SK-N-SH treated with all-trans-retinoic acid at 6 μM for 48 hours (cell line): ENCODE measurements around the gene ABCA12.

ENCODE experiments used
- GLIS3 ChIP-seq: fragments of 250-450 bp; sonication (Bioruptor Pico); IDR thresholded peaks from 2 replicates; pipeline ENCODE4 v1.5.0; 2020; ENCODE audit warnings: mild to moderate bottlenecking, moderate library complexity
- ISL1 ChIP-seq: fragments of 250-450 bp; sonication (Bioruptor Pico); IDR thresholded peaks from 2 replicates; pipeline ENCODE4 v2.1.2; 2022; ENCODE audit warnings: mild to moderate bottlenecking, moderate library complexity
- POU6F1 ChIP-seq: fragments of 250-450 bp; sonication (Bioruptor Pico); IDR thresholded peaks from 2 replicates; pipeline ENCODE4 v1.8.0; 2021; ENCODE audit warnings: low read depth, mild to moderate bottlenecking, moderate library complexity, borderline replicate concordance
- SNAI2 ChIP-seq: fragments of 250-450 bp; sonication (Bioruptor Pico); IDR thresholded peaks from 2 replicates; pipeline ENCODE4 v1.5.0; 2020; ENCODE audit warnings: mild to moderate bottlenecking, moderate library complexity
- TCF4 ChIP-seq: fragments of 250-450 bp; sonication (Bioruptor Pico); IDR thresholded peaks from 2 replicates; pipeline ENCODE4 v1.8.0; 2021; ENCODE audit warnings: mild to moderate bottlenecking, moderate library complexity, borderline replicate concordance
- TOX ChIP-seq: fragments of 250-450 bp; sonication (Bioruptor Pico); IDR thresholded peaks from 2 replicates; pipeline ENCODE4 v1.8.0; 2021; ENCODE audit warnings: mild to moderate bottlenecking, moderate library complexity, borderline replicate concordance
- ZFP3 ChIP-seq: fragments of 250-450 bp; sonication (Bioruptor Pico); IDR thresholded peaks from 2 replicates; pipeline ENCODE4 v1.5.0; 2020; ENCODE audit warnings: mild to moderate bottlenecking, moderate library complexity
- ZFP30 ChIP-seq: fragments of 450-650 bp; formaldehyde crosslinking; IDR thresholded peaks from 2 replicates; pipeline ENCODE4 v1.5.0; 2022; ENCODE audit warnings: mild to moderate bottlenecking, moderate library complexity
- ZNF8 ChIP-seq: fragments of 450-650 bp; formaldehyde crosslinking; IDR thresholded peaks from 2 replicates; pipeline ENCODE4 v1.5.0; 2020; ENCODE audit warnings: mild to moderate bottlenecking, moderate library complexity

GRCh38 chr2:214992911-214993310 is 145.5 kb downstream of the ABCA12 start:
- TF ChIP-seq GLIS3 (CRISPR knock-in tag): no peak
- TF ChIP-seq TOX (CRISPR knock-in tag): no peak
- no peak for TF ChIP-seq SNAI2 (CRISPR knock-in tag)
- no peak for TF ChIP-seq TCF4 (CRISPR knock-in tag)
- no peak for TF ChIP-seq ZFP3 (CRISPR knock-in tag)
- no peak for TF ChIP-seq POU6F1 (CRISPR knock-in tag)
- TF ChIP-seq ZFP30 (CRISPR knock-in tag): no peak
- TF ChIP-seq ISL1 (CRISPR knock-in tag): no peak
- TF ChIP-seq ZNF8 (CRISPR knock-in tag): no peak
